BE2C (cell line): ENCODE results near the gene VMP1.

Experiments used
- DNase-seq: peaks from one replicate; pipeline ENCODE4 v3.0.0-alpha.2; 2020
- H3K27me3 ChIP-seq: fragments of 250-450 bp; sonication (Bioruptor Pico); 2 replicates; pipeline ENCODE4 v1.5.1; 2020; ENCODE audit warnings: mild to moderate bottlenecking
- H3K36me3 ChIP-seq: fragments of 250-450 bp; sonication (Bioruptor Pico); 2 replicates; pipeline ENCODE4 v1.5.1; 2020; ENCODE audit warnings: mild to moderate bottlenecking
- H3K4me1 ChIP-seq: fragments of 250-450 bp; sonication (Bioruptor Pico); 2 replicates; pipeline ENCODE4 v1.5.1; 2020
- H3K4me3 ChIP-seq: 2 replicates; pipeline ENCODE4 v1.5.1; 2011; ENCODE audit warnings: low read depth, low read length
- H3K9me3 ChIP-seq: fragments of 250-450 bp; sonication (Bioruptor Pico); 2 replicates; pipeline ENCODE4 v1.5.1; 2020
- CTCF ChIP-seq: IDR thresholded peaks from 2 replicates; pipeline ENCODE4 v1.5.1; 2012; ENCODE audit warnings: mild to moderate bottlenecking, low read depth, low read length

VMP1 gene

GRCh38 chr17:59723607-59724006 is 16.2 kb downstream of the VMP1 start:
- Histone ChIP-seq H3K36me3 (no peaks in the 10 kb centered on the region; the same call in 1 of the 2 replicates), H3K27me3 (no peaks in the 10 kb centered on the region), H3K9me3 (no peaks in the 10 kb centered on the region), H3K4me1 (no peaks in the 10 kb centered on the region; the same call in 1 of the 2 replicates), H3K4me3 (no peak overlapping the region)
- DNase-seq, result no peak
- TF ChIP-seq CTCF, result no peak

GRCh38 chr17:59725691-59726090 is 18.2 kb downstream of the VMP1 start:
- Histone ChIP-seq H3K9me3 (no peaks in the 10 kb centered on the region), H3K36me3 (no peaks in the 10 kb centered on the region), H3K27me3 (no peaks in the 10 kb centered on the region), H3K4me3 (no peak overlapping the region), H3K4me1 (no peaks in the 10 kb centered on the region)
- TF ChIP-seq CTCF, result no peak
- DNase-seq, result no peak

GRCh38 chr17:59727817-59728533 is 20.5 kb downstream of the VMP1 start:
- Histone ChIP-seq H3K9me3 (no peaks in the 10 kb centered on the region), H3K4me3 (no peak overlapping the region), H3K27me3 (no peaks in the 10 kb centered on the region), H3K4me1 (no peaks in the 10 kb centered on the region), H3K36me3 (no peaks in the 10 kb centered on the region; the same call in 1 of the 2 replicates)
- no peak for TF ChIP-seq CTCF
- no peak for DNase-seq

- Histone ChIP-seq H3K9me3 (no peaks in the 10 kb centered on the region), H3K27me3 (no peaks in the 10 kb centered on the region), H3K4me1 (no peaks in the 10 kb centered on the region), H3K36me3 (peaks cover 2% of the 10 kb centered on the region), H3K4me3 (no peak overlapping the region)
- DNase-seq, result no peak
- TF ChIP-seq CTCF, result no peak
Measured at GRCh38 chr17:59730268-59730834, 22.9 kb downstream of the VMP1 start.

- H3K4me1 ChIP-seq, result no peaks in the 10 kb centered on the region
Measured at GRCh38 chr17:59733697-59734096, 26.2 kb downstream of the VMP1 start.

More at GRCh38 chr17:59733697-59734096, 26.2 kb downstream of the VMP1 start:
- TF ChIP-seq CTCF, result no peak
- Histone ChIP-seq H3K4me3 (no peak overlapping the region), H3K9me3 (no peaks in the 10 kb centered on the region), H3K36me3 (peaks cover 10% of the 10 kb centered on the region), H3K27me3 (no peaks in the 10 kb centered on the region)
- DNase-seq, result no peak
